ENCODE results near the gene USP3.

DNA sequence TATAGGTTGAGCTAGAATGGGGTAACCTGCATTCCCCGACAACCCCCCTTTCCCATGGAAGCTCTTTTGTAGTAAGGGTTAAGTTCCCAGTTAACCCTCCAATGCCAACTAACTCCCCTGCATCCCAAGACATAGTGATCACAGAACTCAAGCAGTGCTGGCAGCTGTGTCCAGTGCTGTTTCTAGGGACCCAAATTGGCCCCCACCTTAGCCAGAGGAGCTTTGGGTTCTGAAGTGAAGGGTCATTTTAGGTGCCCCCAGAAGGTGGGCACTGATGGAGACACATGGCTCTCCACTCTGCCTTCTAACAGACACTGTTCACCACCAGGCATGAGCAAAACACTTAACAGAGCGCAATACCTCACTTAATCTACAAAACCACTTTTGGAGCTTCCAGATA lies 99.9 kb downstream of the USP3 start:
- no peak for TF ChIP-seq POLR2A (IDR thresholded peaks at IDR 0.05)
- TF ChIP-seq, protein P1, sequence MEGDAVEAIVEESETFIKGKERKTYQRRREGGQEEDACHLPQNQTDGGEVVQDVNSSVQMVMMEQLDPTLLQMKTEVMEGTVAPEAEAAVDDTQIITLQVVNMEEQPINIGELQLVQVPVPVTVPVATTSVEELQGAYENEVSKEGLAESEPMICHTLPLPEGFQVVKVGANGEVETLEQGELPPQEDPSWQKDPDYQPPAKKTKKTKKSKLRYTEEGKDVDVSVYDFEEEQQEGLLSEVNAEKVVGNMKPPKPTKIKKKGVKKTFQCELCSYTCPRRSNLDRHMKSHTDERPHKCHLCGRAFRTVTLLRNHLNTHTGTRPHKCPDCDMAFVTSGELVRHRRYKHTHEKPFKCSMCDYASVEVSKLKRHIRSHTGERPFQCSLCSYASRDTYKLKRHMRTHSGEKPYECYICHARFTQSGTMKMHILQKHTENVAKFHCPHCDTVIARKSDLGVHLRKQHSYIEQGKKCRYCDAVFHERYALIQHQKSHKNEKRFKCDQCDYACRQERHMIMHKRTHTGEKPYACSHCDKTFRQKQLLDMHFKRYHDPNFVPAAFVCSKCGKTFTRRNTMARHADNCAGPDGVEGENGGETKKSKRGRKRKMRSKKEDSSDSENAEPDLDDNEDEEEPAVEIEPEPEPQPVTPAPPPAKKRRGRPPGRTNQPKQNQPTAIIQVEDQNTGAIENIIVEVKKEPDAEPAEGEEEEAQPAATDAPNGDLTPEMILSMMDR (IDR thresholded peaks at IDR 0.05): no peak
